Measurements from ENCODE around the gene HOXB5.

DNA sequence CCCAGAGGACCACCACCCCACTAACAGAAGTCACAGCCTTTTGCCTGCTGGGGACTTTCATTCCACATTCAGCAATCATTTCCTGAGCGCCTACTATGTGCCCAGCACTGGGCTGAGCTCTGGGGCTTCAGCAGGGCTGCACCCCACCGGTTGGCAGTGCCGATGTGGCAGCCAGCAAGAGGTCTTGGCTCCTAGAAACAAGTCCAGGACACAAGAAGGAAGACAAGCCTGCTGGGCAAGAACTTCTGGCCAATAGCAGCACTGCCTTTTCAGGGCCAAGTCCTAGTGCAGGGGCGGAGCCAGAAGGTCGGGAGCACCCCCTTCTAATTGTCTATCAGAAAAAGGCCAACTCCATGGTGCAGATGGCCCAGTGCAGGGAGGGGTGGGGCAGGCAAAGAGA, 45.6 kb upstream of the HOXB5 start:
- TF ChIP-seq, protein P1, sequence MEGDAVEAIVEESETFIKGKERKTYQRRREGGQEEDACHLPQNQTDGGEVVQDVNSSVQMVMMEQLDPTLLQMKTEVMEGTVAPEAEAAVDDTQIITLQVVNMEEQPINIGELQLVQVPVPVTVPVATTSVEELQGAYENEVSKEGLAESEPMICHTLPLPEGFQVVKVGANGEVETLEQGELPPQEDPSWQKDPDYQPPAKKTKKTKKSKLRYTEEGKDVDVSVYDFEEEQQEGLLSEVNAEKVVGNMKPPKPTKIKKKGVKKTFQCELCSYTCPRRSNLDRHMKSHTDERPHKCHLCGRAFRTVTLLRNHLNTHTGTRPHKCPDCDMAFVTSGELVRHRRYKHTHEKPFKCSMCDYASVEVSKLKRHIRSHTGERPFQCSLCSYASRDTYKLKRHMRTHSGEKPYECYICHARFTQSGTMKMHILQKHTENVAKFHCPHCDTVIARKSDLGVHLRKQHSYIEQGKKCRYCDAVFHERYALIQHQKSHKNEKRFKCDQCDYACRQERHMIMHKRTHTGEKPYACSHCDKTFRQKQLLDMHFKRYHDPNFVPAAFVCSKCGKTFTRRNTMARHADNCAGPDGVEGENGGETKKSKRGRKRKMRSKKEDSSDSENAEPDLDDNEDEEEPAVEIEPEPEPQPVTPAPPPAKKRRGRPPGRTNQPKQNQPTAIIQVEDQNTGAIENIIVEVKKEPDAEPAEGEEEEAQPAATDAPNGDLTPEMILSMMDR (IDR thresholded peaks at IDR 0.05), result no peak
- no peak for TF ChIP-seq POLR2A (IDR thresholded peaks at IDR 0.05)
